Fibroblast of skin of abdomen (primary cell): Measurements from ENCODE around the gene SSR1.
"Not testable (repeated sequence)": the region's sequence is repeated elsewhere in the genome, so short reads cannot be mapped to it uniquely, and the experiment has no call there.

Source experiments
- DNase-seq: peaks from one replicate; pipeline ENCODE4 v3.0.0-alpha.2; 2013

Gene SSR1

GRCh38 chr6:7317538-7317937 lies 4.5 kb upstream of the SSR1 start:
- DNase-seq, result no peak

DNA sequence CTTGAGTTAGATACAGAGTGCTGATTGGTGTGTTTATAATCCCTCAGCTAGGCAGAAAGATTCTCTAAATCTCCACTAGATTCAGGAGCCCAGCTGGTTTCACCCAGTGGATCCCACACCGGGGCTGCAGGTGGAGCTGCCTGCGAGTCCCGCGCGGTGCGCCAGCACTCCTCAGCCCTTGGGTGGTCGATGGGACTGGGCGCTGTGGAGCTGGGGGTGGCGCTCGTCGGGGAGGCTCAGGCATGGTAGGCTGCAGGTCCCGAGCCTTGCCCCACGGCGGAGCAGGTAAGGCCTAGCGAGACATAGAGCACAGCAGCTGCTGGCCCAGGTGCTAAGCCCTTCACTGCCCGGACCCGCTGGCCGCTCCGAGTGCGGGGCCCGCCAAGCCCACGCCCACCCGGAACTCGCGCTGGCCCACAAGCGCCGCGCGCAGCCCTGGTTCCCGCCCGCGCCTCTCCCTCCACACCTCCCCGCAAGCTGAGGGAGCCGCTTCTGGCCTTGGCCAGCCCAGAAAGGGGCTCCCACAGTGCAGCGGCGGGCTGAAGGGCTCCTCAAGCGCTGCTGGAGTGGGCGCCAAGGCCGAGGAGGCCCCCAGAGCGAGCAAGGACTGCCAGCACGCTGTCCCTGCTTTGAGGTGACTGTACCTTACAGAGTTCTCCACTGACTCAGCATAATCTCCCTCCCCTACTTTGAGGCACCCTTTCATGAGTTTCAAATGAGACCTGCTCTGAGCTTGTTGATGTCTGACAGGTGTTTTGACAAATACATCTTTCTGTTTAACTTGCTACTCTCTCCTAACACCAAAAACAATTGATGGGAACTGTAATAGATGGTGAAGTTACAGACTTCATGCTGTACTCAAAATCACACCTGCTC lies 3.9 kb upstream of the SSR1 start:
- DNase-seq, result no peak

GRCh38 chr6:7315948-7316365 lies 3.0 kb upstream of the SSR1 start:
- DNase-seq, result no peak

GRCh38 chr6:7315087-7315947 lies 2.3 kb upstream of the SSR1 start:
- DNase-seq, result not testable (repeated sequence)

DNA sequence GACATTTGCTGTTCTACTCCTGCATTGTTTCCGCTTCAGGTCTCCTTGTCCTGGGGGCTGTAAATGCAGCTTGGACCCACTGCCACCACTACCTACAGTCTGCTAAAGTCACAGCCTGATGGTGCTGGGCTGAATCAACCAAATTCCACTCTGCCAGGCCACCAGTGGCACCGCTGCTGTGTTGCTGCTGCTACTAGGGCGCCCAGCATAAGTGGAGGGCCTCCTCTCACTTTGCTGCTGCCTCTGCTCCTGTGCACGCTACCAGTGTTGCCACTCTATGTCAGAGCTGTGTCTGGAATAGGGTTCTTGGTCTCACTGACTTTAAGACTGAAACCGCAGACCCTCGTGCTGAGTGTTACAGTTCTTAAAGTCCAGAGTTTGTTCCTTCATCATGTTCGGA lies 1.4 kb upstream of the SSR1 start:
- no peak for DNase-seq

GRCh38 chr6:7313505-7314165 lies 636 bp upstream of the SSR1 start:
- DNase-seq, result no peak

DNA sequence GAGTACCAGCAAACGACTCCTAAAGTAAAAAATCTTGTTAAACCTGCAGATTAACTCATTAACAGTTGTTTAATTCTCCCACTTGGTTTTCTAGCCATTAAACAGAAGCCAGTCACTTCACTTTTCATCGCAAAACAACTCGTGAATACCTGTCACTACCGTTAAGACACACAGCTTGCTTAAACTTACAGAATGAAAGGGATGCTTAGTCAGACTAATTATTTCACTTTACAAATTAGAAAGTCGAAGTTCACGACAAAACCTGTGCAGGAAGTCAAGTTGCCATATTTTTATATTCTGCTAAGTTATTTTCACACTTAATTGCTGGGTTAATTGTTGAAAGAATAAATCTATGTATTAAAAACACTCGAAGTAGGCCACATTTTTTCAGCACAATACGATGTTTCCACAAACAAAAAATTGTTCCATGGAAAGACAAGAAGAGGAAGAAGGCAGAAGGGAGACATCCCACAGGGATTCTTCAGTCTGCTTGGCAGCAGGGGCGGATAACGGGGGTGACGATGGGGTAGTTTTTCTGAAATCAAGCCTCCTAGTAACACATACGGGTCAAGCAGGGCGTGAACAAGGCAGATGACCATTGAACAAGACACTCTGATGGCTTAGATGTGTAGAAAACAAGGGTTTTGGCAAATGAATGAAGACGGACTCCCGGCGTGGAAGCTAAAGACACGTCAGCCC lies 933 bp downstream of the SSR1 start:
- peak; percentile 39 for DNase-seq

- DNase-seq, result no peak
Measured at GRCh38 chr6:7311176-7311575, 1.8 kb downstream of the SSR1 start.

GRCh38 chr6:7309050-7309449 lies 3.9 kb downstream of the SSR1 start:
- no peak for DNase-seq

- DNase-seq, result no peak
Measured at GRCh38 chr6:7307533-7307932, 5.5 kb downstream of the SSR1 start.

DNA sequence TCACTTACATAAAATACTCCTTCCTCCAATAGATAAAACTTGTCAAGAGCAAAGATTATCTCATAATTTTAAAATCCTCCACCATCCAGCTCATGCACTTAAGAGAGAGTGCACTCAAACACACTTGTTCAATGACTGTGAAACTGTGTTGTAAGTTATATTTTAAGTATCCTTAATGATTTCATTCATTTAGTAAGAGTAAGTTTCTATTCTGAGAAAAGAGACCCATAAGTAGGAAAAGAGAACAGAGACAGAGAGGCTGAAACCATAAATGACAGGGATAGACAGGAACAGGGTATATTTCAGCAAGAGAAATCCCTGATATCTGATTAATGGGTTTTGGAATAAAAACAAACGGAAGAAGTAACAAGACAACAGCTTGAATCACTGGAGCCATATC lies 8.2 kb downstream of the SSR1 start:
- no peak for DNase-seq

GRCh38 chr6:7301702-7302101 lies 11.3 kb downstream of the SSR1 start:
- no peak for DNase-seq

- no peak for DNase-seq
Measured at GRCh38 chr6:7300926-7301325, 12.1 kb downstream of the SSR1 start.

GRCh38 chr6:7298113-7298512 lies 14.9 kb downstream of the SSR1 start:
- DNase-seq, result no peak

- no peak for DNase-seq
Measured at GRCh38 chr6:7296602-7297001, 16.4 kb downstream of the SSR1 start.

- no peak for DNase-seq
Measured at GRCh38 chr6:7295916-7296315, 17.1 kb downstream of the SSR1 start.

DNA sequence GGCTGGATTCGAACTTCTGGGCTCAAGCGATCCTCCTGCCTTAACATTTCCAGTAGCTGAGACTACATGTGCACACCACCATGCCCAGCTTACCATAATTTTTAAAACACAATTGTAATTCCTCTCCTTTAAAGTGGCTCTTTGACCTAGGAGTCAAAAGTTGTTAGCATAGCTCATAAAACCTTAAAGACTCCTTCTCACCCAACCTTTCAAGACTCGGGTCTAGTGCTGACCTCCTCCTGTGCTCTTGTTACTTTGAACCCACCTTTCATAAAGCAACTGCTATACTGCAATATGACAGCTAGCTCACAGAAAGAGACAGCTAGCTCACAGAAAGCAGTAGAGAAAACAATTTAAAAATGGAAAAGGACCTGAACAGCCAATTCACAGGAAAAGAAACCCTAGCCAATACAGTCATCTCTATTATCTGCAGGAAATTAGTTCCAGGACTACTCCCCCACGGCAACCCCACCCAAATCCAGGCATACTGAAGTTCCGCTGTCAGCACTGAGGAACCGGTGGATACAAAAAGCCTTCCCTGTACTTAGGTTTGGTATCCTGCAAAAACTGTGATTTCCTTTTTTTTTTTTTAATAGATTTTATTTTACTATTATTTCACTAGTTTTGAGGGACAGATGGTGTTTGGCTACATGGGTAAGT lies 20.3 kb downstream of the SSR1 start:
- no peak for DNase-seq

GRCh38 chr6:7290079-7290478 lies 22.9 kb downstream of the SSR1 start:
- DNase-seq, result no peak

- no peak for DNase-seq
Measured at GRCh38 chr6:7285416-7285815, 27.6 kb downstream of the SSR1 start.

GRCh38 chr6:7283676-7284075 lies 29.3 kb downstream of the SSR1 start:
- DNase-seq, result no peak

DNA sequence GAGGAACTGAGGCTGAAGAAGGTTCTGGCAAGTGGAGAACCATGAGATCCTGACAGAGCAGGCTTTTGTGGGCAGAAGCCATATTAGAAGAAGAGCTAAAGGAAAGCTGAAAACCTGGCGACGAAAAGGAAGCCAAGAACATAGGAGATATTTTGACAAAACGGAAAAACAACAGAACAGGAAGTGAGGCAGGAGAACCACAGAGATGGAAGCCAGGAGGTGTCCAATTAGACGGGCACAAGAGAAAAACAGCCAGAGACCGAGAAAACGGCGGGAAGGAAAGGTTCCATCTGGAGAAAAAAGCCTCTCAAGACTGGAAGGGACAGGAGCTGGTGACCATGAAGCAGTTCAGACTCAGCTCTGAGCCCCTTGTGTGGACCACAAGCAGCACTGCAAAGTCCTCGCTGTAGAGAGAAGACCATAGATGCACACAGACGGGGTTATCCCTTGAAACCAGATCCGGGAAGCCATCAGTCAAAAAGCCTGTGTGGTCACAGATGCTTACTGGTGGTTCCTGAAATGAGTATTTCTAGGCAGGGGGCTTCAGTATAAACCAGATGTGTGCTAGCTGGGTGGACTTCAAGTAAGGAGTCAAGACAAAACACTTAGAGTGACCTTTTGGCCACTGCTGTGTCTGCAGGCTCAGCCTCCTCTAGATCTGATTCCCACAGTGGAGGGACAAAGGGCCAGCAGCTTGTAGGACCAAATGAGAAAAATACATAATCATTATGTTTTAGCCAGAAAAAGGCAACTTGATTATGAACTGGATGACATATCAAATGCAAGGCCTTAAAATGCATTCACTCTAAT lies 30.7 kb downstream of the SSR1 start:
- no peak for DNase-seq
